Activated CD4-positive, alpha-beta T cell treated with anti-CD3 and anti-CD28 coated beads, Interleukin-2, amount 50 U/mL, for 16 hours (primary cell): ENCODE results near the gene LAMA3.

Source experiments
- DNase-seq: peaks from one replicate; pipeline ENCODE4 v3.0.0-alpha.2; 2020

Gene LAMA3

DNA sequence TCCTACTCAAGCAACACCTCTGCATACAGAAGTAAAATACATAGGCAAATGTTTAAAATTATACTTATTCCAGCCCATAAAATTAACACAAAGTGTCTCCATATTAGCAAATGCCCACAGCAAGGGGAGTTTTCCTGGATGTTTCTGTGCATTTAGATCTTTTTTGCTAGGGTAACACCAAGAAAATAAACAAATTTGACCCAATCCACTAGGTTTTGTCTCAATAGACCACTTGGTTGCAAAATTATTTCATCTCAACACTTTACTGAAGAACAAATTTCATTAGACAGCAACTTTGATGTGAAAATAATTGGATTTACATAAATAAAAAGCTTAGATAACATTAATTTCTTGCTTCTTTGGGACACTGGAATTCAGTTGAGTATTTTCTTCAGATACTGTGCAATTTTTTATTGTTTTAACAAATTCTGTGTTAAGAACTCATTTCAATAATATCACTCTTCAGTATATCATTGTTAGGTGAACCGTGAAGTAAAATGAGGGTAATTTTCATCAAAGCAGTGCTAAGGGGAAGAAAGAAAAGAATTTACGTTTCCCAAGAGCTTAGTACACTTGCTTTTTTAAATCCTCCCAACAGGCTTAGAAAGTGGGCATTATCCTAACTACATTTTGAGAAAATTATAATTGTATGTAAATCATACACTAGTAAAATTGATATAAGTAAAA, 191.8 kb downstream of the LAMA3 start:
- no peak for DNase-seq

DNA sequence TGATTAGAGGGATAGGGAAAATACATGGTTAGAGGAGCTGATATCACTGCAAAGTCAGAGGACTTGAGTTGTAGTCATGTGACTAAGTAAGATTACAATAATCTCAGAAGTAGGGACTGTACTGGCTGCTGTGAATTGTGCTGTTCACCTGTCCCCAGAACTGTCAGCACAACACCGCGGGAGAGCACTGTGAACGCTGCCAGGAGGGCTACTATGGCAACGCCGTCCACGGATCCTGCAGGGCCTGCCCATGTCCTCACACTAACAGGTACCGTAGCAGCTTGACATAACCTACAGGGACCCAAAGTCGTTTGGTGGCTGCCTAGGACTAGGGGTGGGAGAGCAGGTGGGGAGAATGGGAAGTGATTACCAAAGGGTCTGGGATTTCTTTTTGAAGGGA, 192.5 kb downstream of the LAMA3 start:
- no peak for DNase-seq

DNA sequence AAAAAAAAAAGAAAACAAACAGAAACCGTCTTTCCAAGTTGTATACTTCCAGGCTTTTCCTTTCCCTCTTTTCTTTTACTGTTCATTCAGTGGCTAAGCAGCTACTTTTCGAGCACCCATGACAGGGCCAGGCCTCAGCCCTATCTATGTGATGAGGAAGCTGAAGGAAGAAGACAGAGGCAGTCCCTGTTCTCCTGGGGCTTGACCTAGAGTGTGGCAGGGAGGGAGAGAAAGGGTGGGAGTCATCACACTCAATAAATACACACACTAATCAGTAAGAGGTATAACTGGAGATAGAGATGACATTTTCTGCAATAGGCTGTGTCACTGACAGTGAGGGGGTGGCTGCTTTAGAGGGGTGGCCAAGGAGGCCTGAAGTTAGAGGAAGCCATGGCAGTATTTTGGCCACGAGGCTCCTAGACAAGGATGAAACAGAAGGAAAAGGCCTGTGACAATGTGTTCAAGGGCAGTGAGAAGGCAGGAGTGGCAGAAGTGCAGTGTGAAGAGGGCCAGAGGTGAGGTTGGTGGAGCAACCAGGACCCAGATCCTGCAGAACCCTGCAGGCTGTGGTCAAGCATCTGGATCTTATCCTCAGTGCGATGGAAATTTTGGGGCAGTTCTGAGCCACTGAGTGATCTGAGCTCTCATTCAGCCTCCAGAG, 193.5 kb downstream of the LAMA3 start:
- DNase-seq, result no peak

DNA sequence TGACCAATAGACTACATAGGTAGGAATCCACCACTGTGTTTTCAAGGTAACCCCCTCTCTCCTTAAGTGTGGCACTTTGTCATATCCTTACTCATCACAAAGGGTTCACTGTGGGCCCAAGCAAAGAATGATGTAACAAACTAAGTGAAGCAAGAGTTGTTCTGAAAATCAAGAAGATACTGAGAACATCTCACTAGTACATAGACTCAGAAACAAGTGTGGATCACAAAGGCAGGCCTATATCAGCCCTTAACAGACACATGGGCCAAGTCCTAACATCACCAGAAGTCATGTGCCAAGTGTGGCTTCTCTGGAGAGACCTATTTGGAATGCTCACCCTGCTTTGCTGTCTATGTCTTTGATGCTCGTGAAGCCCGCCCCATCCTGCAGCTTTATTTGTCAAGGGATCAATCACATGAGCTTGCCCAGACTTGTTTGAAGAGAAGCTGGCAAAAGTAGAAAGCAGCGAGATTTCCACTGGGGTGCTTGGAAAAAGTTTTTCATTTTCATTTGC, 194.1 kb downstream of the LAMA3 start:
- no peak for DNase-seq

DNA sequence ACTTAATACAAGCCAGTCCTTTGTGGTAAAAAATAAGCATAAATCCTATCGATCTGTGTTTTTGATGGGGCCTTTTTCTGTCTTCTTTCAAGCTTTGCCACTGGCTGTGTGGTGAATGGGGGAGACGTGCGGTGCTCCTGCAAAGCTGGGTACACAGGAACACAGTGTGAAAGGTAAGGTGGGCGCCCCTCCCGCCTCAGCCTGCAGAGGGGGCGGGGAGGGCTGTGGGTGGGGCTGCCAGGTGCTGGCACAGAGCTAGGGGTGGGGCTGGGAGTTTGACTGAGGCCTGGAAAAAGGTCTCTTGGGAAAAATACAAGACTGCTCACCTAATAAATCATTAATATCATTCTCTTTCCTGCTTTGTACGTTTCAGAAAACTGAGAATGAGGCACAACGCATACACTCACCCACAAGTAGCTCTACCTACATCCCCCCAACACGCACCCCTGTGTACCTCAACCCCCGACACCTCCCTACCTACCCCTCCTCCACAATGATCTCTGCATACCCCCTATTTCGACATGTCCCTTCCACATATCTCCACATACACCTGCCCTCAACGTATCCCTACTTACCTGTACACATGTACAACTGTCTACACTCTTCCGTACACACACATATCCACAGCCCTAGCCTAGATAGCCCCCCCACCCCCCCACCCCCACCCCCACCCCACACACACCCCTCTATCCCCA, 195.6 kb downstream of the LAMA3 start:
- no peak for DNase-seq

DNA sequence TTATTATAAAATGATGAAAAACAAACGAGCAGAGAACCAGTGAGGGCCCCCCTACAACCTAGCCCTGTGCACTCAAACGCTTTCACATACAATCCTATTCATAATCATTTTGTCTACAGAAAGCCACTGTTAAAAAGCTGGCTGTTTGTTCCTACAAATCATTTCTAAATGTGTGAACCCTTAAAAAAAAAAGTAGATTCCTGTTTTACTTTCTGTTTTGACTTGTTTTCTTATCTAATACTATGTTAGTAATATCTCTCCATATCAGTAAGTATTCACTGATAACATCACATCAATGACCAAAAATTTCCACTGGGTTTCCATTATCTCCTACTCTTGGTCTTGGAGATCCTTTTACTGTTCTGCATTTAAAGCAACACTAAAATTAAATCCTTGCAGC, 196.5 kb downstream of the LAMA3 start:
- peak; percentile 17 for DNase-seq

DNA sequence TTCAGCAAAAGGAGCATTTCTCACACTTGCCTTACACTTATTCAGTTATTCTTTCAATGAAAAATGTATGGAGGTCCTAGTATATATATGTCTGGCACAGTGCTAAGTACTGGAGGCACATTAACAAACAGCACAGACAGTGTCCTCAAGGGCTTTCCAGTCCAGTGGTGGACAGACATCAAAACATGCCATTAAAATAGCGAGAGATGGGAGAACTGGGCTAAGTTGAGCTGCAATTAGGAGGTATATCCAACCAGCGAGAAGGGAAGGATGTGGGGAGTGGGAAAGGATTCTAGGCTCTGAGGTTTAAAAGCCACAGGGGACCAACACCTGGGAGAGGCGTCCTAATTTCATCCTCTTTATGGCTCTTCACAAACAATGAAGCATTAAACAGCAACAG, 197.8 kb downstream of the LAMA3 start:
- DNase-seq, result no peak

DNA sequence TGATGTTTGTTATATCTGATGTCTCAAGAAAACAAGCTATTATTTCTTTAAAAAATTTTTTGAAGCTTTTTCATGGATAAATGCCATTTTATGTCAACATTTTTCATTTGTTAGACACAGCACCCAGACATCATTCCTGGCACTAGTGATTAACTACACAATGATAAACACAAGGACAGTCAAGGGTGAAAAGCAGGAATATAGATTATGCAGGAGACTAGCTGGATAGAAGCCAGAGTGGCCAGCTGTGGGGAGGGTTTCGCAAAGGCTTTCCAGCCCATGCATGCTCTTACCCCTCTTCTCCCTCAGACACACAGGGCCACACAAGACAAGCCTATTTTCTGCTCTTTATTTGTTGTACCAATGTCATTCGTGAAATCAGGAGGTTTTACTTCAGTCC, 198.2 kb downstream of the LAMA3 start:
- no peak for DNase-seq

DNA sequence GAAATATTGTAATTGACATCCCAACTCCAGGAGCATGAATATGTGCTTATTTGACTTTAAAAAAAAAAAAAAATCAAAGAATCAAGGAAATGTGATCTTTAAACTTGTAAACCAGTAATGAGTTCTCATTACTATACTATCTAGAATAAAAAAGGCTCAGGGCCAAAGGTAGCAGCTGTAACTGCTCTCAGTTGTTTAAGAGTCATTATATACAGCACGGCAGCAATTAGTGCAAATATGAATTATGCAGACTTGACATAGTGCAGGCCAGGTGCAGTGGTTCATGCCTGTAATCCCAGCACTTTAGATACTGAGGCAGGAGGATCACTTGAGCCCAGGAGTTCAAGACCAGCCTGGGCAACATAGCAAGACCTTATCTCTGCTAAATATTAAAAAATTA, 199.6 kb downstream of the LAMA3 start:
- no peak for DNase-seq

DNA sequence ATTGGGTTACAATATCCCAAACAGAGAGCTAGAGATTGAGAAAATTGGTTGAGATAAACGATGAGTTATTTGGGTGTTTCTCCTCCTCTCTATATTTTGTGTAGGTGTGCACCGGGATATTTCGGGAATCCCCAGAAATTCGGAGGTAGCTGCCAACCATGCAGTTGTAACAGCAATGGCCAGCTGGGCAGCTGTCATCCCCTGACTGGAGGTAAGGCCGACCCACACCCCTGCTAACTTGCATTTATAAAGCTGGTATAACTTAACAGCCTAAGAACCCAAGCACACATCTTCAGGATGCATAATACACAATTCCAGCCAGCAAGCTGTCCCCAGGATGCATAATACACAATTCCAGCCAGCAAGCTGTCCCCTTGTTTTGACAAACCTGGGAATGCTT, 200.7 kb downstream of the LAMA3 start:
- no peak for DNase-seq

DNA sequence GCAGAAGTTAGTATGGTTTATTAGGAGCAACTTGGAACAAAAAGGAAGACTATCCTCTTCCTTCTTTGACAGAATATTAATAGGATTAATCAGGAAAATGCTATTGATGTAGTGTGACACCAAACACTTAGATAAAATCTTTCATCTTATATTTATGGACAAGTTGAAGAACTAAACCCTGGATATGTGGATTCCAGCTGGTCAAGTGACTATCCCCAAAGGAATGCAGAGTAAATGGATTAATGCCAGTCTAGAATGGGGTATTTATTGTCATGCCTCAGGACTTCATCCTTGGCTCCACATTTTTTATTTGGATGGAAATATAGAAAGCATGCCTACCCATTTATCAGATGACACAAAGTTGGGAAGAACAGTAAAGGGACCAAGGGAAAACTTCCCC, 201.3 kb downstream of the LAMA3 start:
- no peak for DNase-seq

DNA sequence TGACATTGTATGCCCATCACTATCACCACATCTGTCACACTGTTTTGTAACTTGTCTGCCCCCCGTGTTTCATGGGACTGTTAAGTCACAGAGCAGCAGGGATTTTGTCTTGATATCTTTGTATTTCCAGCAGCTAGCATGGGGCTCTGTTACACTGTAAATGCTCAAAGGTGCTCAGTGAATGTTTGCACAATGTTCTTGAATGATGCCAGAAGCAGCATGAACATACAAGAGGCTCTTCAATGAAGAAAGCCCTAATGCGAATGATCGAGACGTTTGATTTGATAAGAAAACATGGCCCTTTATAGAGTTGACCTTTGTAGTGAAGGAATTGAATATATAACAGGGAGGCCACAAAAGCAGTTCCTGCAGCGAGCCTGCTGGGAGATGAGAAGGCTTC, 204.4 kb downstream of the LAMA3 start:
- DNase-seq, result no peak

DNA sequence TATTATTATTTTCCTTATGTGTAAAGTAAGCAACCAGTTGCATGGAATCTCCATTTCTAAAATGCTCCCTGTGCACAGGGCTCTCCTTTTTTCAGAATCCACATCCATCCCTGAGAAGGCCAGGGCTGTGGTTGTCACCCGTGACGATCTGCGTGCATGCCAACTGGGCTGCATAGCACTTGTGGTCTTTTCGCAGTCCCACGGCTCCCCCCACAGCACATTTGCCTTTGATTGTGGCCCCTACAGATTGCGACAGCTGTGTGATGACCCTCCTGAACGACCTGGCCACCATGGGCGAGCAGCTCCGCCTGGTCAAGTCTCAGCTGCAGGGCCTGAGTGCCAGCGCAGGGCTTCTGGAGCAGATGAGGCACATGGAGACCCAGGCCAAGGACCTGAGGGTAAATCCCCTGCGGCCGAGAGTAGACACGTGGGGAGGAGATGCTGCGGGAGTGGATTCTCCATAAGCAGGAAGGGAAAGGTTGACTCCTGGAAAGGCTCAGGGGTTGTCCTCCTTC, 205.5 kb downstream of the LAMA3 start:
- no peak for DNase-seq

DNA sequence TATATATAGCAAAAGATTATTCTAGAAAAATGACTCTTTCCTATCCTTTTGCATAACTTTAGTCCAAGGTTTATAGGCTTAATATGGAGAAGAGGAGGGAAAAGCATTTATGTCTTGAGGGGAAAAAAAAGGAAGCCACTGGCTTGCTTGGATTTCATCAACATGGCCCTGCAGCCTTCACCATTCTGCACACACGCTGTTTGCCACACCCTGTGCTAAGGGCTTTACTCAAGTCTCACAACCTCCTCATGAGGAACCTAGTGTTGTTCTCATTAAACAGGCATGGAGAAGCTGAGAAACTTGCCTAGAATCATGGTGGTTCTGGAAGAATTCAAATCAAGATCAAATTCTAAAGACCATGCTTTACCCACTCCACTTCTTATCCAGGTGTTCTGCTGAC, 208.0 kb downstream of the LAMA3 start:
- no peak for DNase-seq

DNA sequence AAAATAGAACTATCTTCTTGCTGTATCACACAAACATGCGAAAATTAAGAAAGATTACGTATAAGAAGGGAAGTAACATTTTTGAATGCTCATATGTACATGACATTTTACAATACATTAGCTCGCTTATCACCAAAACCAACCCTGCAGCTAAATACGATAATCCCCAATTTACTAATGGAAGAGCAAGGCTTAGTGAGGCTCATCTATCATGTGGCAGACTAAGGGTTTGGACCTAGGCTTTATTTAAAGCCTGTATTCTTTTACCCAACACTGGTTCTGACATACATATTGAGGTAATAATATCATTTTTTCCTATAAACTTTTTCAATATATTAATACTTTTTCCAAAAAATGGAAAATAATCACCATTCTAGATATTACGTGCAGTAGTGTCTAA, 208.5 kb downstream of the LAMA3 start:
- no peak for DNase-seq

DNA sequence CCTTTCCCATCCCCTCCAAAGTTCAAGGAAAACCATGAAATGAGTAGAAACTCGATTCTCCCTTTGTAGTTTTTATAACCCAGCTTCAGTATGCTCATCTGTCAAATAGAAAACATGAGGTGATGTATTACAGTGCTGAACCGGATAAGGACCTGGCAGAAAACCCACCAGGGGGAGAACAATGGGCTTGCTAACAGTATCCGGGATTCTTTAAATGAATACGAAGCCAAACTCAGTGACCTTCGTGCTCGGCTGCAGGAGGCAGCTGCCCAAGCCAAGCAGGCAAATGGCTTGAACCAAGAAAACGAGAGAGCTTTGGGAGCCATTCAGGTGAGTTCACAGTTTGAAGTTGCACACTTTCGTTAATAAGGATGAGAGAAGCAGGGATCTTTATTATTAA, 211.7 kb downstream of the LAMA3 start:
- no peak for DNase-seq

DNA sequence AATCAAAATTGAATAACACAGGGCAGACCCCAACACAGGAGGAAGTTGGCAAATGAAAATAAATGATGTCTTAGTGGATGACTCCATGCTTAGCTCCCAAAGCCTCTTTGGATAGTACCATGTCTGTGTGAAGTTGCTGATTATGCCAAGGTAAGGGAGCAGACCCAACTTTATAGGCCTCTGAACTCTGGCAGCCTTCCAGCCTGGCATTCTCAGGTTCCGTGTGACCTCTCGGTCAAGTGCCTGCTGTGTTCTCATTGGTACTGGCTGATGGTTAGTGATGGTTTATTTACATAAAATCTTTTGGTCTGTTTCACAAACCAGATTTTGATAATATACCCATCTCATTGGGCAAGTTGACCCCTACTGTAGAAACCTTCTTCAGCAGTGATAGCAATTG, 213.1 kb downstream of the LAMA3 start:
- no peak for DNase-seq

DNA sequence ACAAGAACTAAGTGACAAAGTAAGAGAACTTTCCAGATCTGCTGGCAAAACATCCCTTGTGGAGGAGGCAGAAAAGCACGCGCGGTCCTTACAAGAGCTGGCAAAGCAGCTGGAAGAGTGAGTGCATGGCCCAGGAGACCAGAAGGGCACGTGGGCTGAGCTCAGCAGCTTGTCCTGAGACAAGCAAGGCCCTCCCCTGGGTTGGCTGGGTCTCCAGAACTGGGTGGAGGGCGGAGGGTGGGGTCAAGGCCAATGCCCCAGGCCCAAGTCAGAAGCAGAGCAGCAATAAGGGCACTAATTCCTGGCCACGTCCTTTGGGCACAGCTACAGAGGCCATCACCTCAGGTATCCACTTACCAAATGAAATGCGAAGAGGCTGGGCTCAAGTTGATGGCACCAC, 214.7 kb downstream of the LAMA3 start:
- DNase-seq, result no peak

DNA sequence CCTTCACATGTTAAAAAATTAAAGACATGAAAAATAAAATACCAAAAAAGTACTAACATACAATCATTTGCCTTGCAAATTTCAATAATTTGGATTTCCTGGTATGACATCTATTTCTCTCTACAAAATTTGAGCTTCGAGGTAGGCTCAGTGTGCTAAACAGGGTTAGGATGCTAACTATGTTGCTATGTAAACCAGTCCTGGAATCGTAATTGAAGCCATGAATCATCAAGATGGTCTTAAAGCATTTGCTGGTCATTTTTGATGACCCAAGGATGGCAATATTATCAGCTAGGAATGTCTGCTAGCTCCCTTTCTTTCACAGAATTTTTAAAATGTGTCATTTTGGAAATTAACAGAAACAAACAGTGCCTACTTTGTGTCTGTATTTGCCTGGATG, 217.4 kb downstream of the LAMA3 start:
- DNase-seq, result no peak

DNA sequence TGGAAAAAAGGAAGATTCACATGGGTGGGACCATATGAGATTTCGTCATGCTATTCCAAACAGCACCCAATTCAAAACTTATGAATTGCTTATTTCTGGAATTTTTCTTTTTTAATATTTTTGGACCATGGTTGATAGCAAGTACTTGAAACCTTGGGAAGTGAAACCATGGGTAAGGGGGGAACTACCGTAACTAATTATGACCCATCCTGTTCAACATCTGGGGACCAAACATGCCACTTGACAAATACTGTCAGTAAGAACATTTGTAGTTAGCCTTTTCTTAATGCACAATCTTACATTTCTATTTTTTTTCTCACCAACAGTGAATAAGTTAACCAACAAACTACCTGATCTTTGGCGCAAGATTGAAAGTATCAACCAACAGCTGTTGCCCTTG, 219.6 kb downstream of the LAMA3 start:
- no peak for DNase-seq

DNA sequence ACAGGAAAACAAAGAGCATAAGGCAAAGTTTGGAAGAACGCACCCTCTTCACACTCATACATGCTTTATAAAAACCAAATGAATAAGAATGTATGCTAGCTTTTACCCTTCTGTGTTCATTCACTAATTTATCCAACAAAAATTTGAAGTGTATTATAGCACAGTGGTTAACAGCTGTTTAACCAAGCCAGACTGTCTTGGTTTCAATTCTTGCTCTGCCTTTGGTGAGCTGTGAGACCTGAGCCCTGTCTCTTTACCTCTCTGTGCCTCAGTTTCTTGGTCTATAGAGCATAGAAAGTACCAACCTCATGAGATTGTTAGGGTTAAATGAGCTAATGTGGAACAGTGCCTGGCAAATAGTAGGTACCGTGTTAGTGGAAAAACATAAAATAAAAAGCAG, 220.8 kb downstream of the LAMA3 start:
- no peak for DNase-seq

DNA sequence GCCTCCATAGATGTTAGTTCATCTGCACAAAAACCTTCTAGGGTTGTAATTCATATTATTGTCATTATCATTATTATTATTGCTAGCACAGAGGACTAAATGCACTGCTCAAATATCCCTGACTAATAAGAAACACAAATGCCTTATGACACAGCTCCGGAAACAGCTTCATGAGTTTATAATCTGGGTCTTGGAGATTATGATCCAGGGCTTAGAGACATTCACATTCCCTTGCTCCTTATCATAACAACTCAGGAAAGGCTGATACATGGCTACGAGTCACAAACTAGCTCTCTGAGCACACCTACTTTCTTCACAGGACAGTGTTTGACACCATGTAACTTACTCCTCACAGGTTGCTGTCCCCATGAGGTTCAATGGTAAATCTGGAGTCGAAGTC, 223.1 kb downstream of the LAMA3 start:
- no peak for DNase-seq

DNA sequence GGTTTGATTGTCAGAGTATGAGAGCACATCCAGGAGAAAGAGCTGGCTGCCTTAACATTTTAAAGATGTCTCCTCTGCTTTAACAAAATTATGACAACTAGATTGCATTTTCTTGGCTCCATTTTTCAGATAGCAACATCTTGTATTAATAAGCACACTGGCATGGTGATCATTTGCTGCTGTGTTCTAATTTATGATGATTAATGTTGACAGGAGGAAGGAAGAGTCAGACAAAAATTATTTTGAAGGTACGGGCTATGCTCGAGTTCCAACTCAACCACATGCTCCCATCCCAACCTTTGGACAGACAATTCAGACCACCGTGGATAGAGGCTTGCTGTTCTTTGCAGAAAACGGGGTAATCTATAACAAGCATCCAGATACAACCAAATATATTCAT, 227.1 kb downstream of the LAMA3 start:
- no peak for DNase-seq

DNA sequence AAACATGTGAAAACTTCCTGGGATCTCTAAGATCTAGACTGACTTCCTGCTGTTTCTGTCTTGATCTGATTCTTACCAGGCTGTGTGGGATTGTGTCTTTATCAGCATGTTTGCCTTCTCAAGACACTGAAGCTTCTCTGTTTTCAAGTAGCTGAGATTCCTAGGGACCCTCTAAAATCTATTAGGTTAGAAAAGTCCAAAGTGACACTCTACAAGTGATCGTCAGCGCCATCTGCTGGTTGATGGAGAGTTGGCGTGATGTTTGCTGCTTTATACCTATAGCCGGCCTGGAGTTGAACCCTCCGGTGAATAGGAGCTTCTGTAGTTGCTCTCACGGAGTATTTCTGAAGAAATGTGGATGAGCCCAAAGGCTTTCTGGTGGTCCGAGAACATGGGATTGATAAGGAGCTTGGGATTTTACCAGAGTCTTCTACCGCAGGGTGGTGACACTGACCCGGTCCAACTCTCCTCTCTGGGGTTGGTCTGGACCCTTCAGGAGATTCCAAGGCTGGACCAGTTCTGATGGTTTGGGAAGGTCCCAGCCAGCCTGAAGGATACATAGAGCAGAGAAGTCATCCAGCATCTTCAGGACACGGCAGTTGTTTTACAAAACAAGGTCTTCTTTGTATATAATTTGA, 229.3 kb downstream of the LAMA3 start:
- peak; percentile 77 for DNase-seq
